ENCODE measurements around the gene ATRN.

The ATRN gene

GRCh38 chr20:3659492-3660261 is 188.9 kb downstream of the ATRN start:
- Histone ChIP-seq H3K9ac (ENCODE audit: low read depth in 1 of 2, low read length in 2 of 2) (no peak overlapping the region), H3K4me1 (ENCODE audit: control insufficient read depth in 2 of 2, insufficient read depth in 2 of 2, low read length in 2 of 2) (no peaks in the 10 kb centered on the region), H3K27ac (ENCODE audit: low read depth in 2 of 2, low read length in 2 of 2) (no peak overlapping the region), H3K4me3 (ENCODE audit: low read length in 2 of 2) (no peak overlapping the region), H3K27me3 (ENCODE audit: control insufficient read depth in 2 of 2, insufficient read depth in 2 of 2, low read length in 2 of 2) (peaks cover 11 to 22% of the 10 kb centered on the region in 2 donors), H3K36me3 (ENCODE audit: control insufficient read depth in 2 of 2, insufficient read depth in 2 of 2, low read length in 2 of 2) (no peaks in the 10 kb centered on the region), H3K9me3 (ENCODE audit: control insufficient read depth in 2 of 2, low read length in 2 of 2) (no peaks in the 10 kb centered on the region)

GRCh38 chr20:3660262-3661059 is 189.6 kb downstream of the ATRN start:
- Histone ChIP-seq H3K27ac (ENCODE audit: low read depth in 2 of 2, low read length in 2 of 2) (no peak overlapping the region), H3K4me3 (ENCODE audit: low read length in 2 of 2) (no peak overlapping the region), H3K36me3 (ENCODE audit: control insufficient read depth in 2 of 2, insufficient read depth in 2 of 2, low read length in 2 of 2) (no peaks in the 10 kb centered on the region), H3K4me1 (ENCODE audit: control insufficient read depth in 2 of 2, insufficient read depth in 2 of 2, low read length in 2 of 2) (no peaks in the 10 kb centered on the region), H3K9me3 (ENCODE audit: control insufficient read depth in 2 of 2, low read length in 2 of 2) (no peaks in the 10 kb centered on the region), H3K27me3 (ENCODE audit: control insufficient read depth in 2 of 2, insufficient read depth in 2 of 2, low read length in 2 of 2) (peaks cover 11 to 22% of the 10 kb centered on the region in 2 donors), H3K9ac (ENCODE audit: low read depth in 1 of 2, low read length in 2 of 2) (no peak overlapping the region)

- Histone ChIP-seq H3K27ac (ENCODE audit: low read depth in 2 of 2, low read length in 2 of 2) (no peak overlapping the region), H3K9me3 (ENCODE audit: control insufficient read depth in 2 of 2, low read length in 2 of 2) (no peaks in the 10 kb centered on the region), H3K27me3 (ENCODE audit: control insufficient read depth in 2 of 2, insufficient read depth in 2 of 2, low read length in 2 of 2) (peaks cover 11 to 22% of the 10 kb centered on the region in 2 donors), H3K36me3 (ENCODE audit: control insufficient read depth in 2 of 2, insufficient read depth in 2 of 2, low read length in 2 of 2) (no peaks in the 10 kb centered on the region), H3K4me1 (ENCODE audit: control insufficient read depth in 2 of 2, insufficient read depth in 2 of 2, low read length in 2 of 2) (no peaks in the 10 kb centered on the region), H3K9ac (ENCODE audit: low read depth in 1 of 2, low read length in 2 of 2) (no peak overlapping the region), H3K4me3 (ENCODE audit: low read length in 2 of 2) (no peak overlapping the region)
These were observed 190.4 kb downstream of the ATRN start for GRCh38 chr20:3661060-3661813.

- peaks cover 13 to 22% of the 10 kb centered on the region in 2 donors for H3K27me3 ChIP-seq (ENCODE audit: control insufficient read depth in 2 of 2, insufficient read depth in 2 of 2, low read length in 2 of 2)
These were observed 191.2 kb downstream of the ATRN start for GRCh38 chr20:3661814-3662665.

GRCh38 chr20:3663031-3663701 is 192.3 kb downstream of the ATRN start, which contains the start of gene GFRA4:
Gene GFRA4 (minus strand): TSS chr20:3663399. CDS start chr20:3663399, 0 bp downstream.
- H3K36me3 ChIP-seq (ENCODE audit: control insufficient read depth in 2 of 2, insufficient read depth in 2 of 2, low read length in 2 of 2) = no peaks in the 10 kb centered on the region
- H3K9ac ChIP-seq (ENCODE audit: low read depth in 1 of 2, low read length in 2 of 2) = no peak within 1 kb of the TSS
- no peak within 1 kb of the TSS for H3K4me3 ChIP-seq (ENCODE audit: low read length in 2 of 2)
- H3K27me3 ChIP-seq (ENCODE audit: control insufficient read depth in 2 of 2, insufficient read depth in 2 of 2, low read length in 2 of 2) = peaks cover 13 to 19% of the 10 kb centered on the region in 2 donors
- no peaks in the 10 kb centered on the region for H3K9me3 ChIP-seq (ENCODE audit: control insufficient read depth in 2 of 2, low read length in 2 of 2)
- H3K27ac ChIP-seq (ENCODE audit: low read depth in 2 of 2, low read length in 2 of 2) = no peak within 1 kb of the TSS
- no peaks in the 10 kb centered on the region for H3K4me1 ChIP-seq (ENCODE audit: control insufficient read depth in 2 of 2, insufficient read depth in 2 of 2, low read length in 2 of 2)

More at GRCh38 chr20:3661814-3662665, 191.2 kb downstream of the ATRN start:
- Histone ChIP-seq H3K4me3 (ENCODE audit: low read length in 2 of 2) (no peak overlapping the region), H3K27ac (ENCODE audit: low read depth in 2 of 2, low read length in 2 of 2) (no peak overlapping the region), H3K36me3 (ENCODE audit: control insufficient read depth in 2 of 2, insufficient read depth in 2 of 2, low read length in 2 of 2) (no peaks in the 10 kb centered on the region), H3K9me3 (ENCODE audit: control insufficient read depth in 2 of 2, low read length in 2 of 2) (no peaks in the 10 kb centered on the region), H3K9ac (ENCODE audit: low read depth in 1 of 2, low read length in 2 of 2) (no peak overlapping the region), H3K4me1 (ENCODE audit: control insufficient read depth in 2 of 2, insufficient read depth in 2 of 2, low read length in 2 of 2) (no peaks in the 10 kb centered on the region)

GRCh38 chr20:3663858-3664257 is 193.0 kb downstream of the ATRN start:
- Histone ChIP-seq H3K27me3 (ENCODE audit: control insufficient read depth in 2 of 2, insufficient read depth in 2 of 2, low read length in 2 of 2) (peaks cover 13 to 19% of the 10 kb centered on the region in 2 donors), H3K27ac (ENCODE audit: low read depth in 2 of 2, low read length in 2 of 2) (no peak overlapping the region), H3K9me3 (ENCODE audit: control insufficient read depth in 2 of 2, low read length in 2 of 2) (no peaks in the 10 kb centered on the region), H3K4me3 (ENCODE audit: low read length in 2 of 2) (no peak overlapping the region), H3K9ac (ENCODE audit: low read depth in 1 of 2, low read length in 2 of 2) (no peak overlapping the region), H3K4me1 (ENCODE audit: control insufficient read depth in 2 of 2, insufficient read depth in 2 of 2, low read length in 2 of 2) (no peaks in the 10 kb centered on the region), H3K36me3 (ENCODE audit: control insufficient read depth in 2 of 2, insufficient read depth in 2 of 2, low read length in 2 of 2) (no peaks in the 10 kb centered on the region)

- H3K9me3 ChIP-seq (ENCODE audit: control insufficient read depth in 2 of 2, low read length in 2 of 2) = no peaks in the 10 kb centered on the region
- no peaks in the 10 kb centered on the region for H3K36me3 ChIP-seq (ENCODE audit: control insufficient read depth in 2 of 2, insufficient read depth in 2 of 2, low read length in 2 of 2)
- H3K27me3 ChIP-seq (ENCODE audit: control insufficient read depth in 2 of 2, insufficient read depth in 2 of 2, low read length in 2 of 2) = peaks cover 9 to 11% of the 10 kb centered on the region in 2 donors
- no peak overlapping the region for H3K9ac ChIP-seq (ENCODE audit: low read depth in 1 of 2, low read length in 2 of 2)
- H3K4me3 ChIP-seq (ENCODE audit: low read length in 2 of 2) = no peak overlapping the region
- no peak overlapping the region for H3K27ac ChIP-seq (ENCODE audit: low read depth in 2 of 2, low read length in 2 of 2)
- no peaks in the 10 kb centered on the region for H3K4me1 ChIP-seq (ENCODE audit: control insufficient read depth in 2 of 2, insufficient read depth in 2 of 2, low read length in 2 of 2)
These were observed 196.7 kb downstream of the ATRN start for GRCh38 chr20:3667434-3668037.

GRCh38 chr20:3669710-3670367 is 199.0 kb downstream of the ATRN start:
- peaks cover 12 to 19% of the 10 kb centered on the region in 2 donors for H3K27me3 ChIP-seq (ENCODE audit: control insufficient read depth in 2 of 2, insufficient read depth in 2 of 2, low read length in 2 of 2)

More at GRCh38 chr20:3669710-3670367, 199.0 kb downstream of the ATRN start:
- no peak overlapping the region for H3K9ac ChIP-seq (ENCODE audit: low read depth in 1 of 2, low read length in 2 of 2)
- no peak overlapping the region for H3K4me3 ChIP-seq (ENCODE audit: low read length in 2 of 2)
- no peaks in the 10 kb centered on the region for H3K4me1 ChIP-seq (ENCODE audit: control insufficient read depth in 2 of 2, insufficient read depth in 2 of 2, low read length in 2 of 2)
- H3K27ac ChIP-seq (ENCODE audit: low read depth in 2 of 2, low read length in 2 of 2) = no peak overlapping the region
- H3K9me3 ChIP-seq (ENCODE audit: control insufficient read depth in 2 of 2, low read length in 2 of 2) = no peaks in the 10 kb centered on the region
- no peaks in the 10 kb centered on the region for H3K36me3 ChIP-seq (ENCODE audit: control insufficient read depth in 2 of 2, insufficient read depth in 2 of 2, low read length in 2 of 2)
